SJCRH30 (cell line): ENCODE results near the gene NCDN. TPM values are rescaled to one million over a fixed set of nuclear protein-coding genes. Genes with fewer than 3 reads are reported as not detected.

ENCODE experiments used
- DNase-seq, 2 experiments: peaks; one replicate each; pipeline ENCODE4 v3.0.0-alpha.2; 2015 to 2020
- H3K27ac ChIP-seq: fragments of 250-450 bp; sonication (Bioruptor Pico); 2 replicates; pipeline ENCODE4 v1.5.1; 2020; ENCODE audit warnings: mild to moderate bottlenecking, moderate library complexity
- H3K27me3 ChIP-seq: fragments of 250-450 bp; sonication (Bioruptor Pico); 2 replicates; pipeline ENCODE4 v1.5.1; 2020; ENCODE audit warnings: mild to moderate bottlenecking, moderate library complexity
- H3K36me3 ChIP-seq: fragments of 250-450 bp; sonication (Bioruptor Pico); 2 replicates; pipeline ENCODE4 v1.5.1; 2020; ENCODE audit warnings: mild to moderate bottlenecking, moderate library complexity
- H3K4me1 ChIP-seq: fragments of 250-450 bp; sonication (Bioruptor Pico); 2 replicates; pipeline ENCODE4 v1.5.1; 2020; ENCODE audit warnings: mild to moderate bottlenecking, moderate library complexity
- H3K4me3 ChIP-seq: fragments of 250-450 bp; sonication (Bioruptor Pico); 2 replicates; pipeline ENCODE4 v1.5.1; 2020; ENCODE audit warnings: mild to moderate bottlenecking, moderate library complexity
- H3K9me3 ChIP-seq: fragments of 250-450 bp; sonication (Bioruptor Pico); replicated peaks from 2 replicates; pipeline ENCODE4 v1.5.1; 2020; ENCODE audit warnings: mild to moderate bottlenecking, moderate library complexity
- total RNA-seq: library from RNA; depleted of rRNA; stranded (reverse); fragments of >200 nt; shearing (Covaris generic); gene quantifications from 2 replicates; pipeline ENCODE4 v1.2.3, GENCODE V29; 2014; rRNA removed

The NCDN gene
- total RNA-seq, 1 experiment from 2014 or later, result 21.7 TPM

DNA sequence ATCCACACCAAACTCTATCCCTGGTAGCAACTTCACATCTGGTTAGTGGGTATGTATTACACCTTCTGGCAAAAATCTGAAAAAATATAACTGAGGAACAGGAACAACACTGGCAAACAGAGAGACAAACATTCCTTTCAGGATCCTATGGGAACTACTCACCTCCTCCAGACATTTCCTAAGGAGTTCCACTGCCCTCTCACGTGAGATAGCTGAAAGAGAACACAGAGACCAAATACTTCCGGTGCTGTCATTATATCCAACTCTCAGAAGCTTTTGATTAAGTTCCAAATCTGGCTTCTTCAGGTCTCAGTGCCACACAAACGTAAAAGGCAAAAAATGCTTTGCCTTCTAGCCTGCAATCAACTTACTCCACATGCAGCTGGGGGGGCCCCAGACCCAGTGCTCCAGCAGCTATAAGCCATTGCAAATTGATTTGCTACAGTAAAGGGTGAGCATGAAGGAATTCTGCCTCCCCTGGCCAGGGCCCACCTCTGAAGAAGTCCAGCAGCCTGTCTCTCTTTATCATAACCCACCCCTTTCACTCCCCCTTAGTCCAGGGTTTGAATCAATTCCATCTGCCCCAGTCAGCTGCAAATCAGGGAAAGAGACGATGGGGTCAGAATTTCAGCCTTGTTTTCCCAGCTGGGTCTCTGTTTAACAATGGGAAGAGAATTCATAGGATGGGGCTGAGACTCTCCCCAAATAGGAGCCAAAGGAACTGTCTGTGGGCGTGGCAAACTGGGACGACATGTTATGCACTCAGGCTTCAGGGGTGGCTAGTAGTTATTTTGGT, 47.7 kb downstream of the NCDN start:
- Histone ChIP-seq H3K4me1 (peaks cover 54% of the 10 kb centered on the region), H3K9me3 (no peaks in the 10 kb centered on the region), H3K36me3 (peaks cover 76% of the 10 kb centered on the region), H3K27ac (peak overlapping the region; percentile 94), H3K27me3 (no peaks in the 10 kb centered on the region), H3K4me3 (peak overlapping the region; percentile 42)
- peak; percentile 97 to 99 for DNase-seq

DNA sequence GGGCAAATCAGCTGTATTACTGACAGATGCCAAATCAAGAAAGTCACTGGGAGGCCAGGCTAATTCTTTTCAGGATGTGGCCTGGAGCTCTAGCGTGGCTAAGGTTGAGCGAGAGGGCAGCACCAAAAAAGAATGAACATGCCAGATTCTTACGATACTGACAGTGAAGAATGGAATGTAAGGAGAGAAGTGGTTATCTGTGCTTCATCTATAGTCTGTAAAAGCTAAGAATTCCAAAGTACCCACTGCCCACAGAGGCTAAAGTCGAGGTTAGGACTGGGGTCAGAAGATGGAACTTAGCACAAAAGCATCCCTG, 48.2 kb downstream of the NCDN start:
- DNase-seq, result no peak
- no peaks in the 10 kb centered on the region for H3K9me3 ChIP-seq
- H3K27ac ChIP-seq, result peak overlapping the region; percentile 94
- peaks cover 74% of the 10 kb centered on the region for H3K36me3 ChIP-seq
- H3K27me3 ChIP-seq, result no peaks in the 10 kb centered on the region
- H3K4me3 ChIP-seq, result peak overlapping the region; percentile 3; the same call in 1 of the 2 replicates
- peaks cover 49% of the 10 kb centered on the region for H3K4me1 ChIP-seq

DNA sequence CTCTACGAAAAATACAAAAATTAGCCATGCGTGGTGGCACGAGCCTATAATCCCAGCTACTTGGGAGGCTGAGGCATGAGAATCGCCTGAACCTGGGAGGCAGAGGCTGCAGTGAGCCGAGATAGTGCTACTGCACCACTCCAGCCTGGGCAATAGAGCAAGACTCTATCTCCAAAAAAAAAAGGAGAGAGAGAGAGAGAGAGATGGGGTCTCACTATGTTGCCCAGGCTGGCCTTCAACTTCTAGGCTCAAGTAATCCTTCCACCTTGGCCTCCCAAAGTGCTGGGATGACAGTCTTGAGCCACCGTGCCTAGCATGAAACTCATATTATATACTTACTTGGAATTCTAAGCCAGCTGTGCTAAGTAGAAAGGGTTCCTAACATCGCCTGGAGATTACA, 54.1 kb downstream of the NCDN start:
- no peak overlapping the region for H3K4me3 ChIP-seq
- H3K4me1 ChIP-seq, result peaks cover 18% of the 10 kb centered on the region
- peaks cover 69% of the 10 kb centered on the region for H3K36me3 ChIP-seq
- no peaks in the 10 kb centered on the region for H3K27me3 ChIP-seq
- no peak for DNase-seq
- H3K27ac ChIP-seq, result no peak overlapping the region
- no peaks in the 10 kb centered on the region for H3K9me3 ChIP-seq

DNA sequence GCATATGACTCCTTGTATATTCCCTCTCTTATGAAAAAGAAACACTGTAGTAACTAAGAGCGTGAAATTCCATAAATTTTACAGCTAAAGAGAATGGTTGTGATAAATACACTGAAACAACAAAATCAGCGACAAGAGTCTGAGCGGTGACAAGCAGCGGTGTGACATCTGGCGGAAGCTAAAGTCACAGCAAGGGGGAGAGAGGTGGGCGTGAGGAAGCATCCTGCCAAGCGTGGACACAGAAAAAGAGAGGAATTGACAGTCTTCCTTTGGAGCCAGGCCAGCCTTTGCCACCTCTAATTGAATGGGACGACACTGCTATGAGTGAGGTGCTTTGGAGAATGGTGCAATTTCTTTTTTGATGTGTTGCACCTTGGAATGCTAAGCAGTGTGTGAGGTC, 57.8 kb downstream of the NCDN start:
- no peaks in the 10 kb centered on the region for H3K9me3 ChIP-seq
- no peak for DNase-seq
- no peak overlapping the region for H3K4me3 ChIP-seq
- peaks cover 63% of the 10 kb centered on the region for H3K36me3 ChIP-seq
- no peaks in the 10 kb centered on the region for H3K27me3 ChIP-seq
- H3K27ac ChIP-seq, result no peak overlapping the region
- H3K4me1 ChIP-seq, result no peaks in the 10 kb centered on the region

Other genes starting within 250 kb of the NCDN start
- gene KIAA0319L, start 396 bp upstream of the NCDN start, total RNA-seq, result 25.4 and 29.9 TPM in 2 replicates
- gene TFAP2E, start 15.5 kb downstream of the NCDN start, total RNA-seq, result 9.8 and 10.9 TPM in 2 replicates
- 139 and 150 TPM in 2 replicates for gene PSMB2, start 83.7 kb downstream of the NCDN start, total RNA-seq
- gene C1orf216, start 161.1 kb downstream of the NCDN start, total RNA-seq, result 9.7 and 12.5 TPM in 2 replicates
- 85.8 and 95.4 TPM in 2 replicates for gene CLSPN, start 212.2 kb downstream of the NCDN start, total RNA-seq